Measurements from ENCODE around the gene BAIAP2.

Gene BAIAP2

GRCh38 chr17:81061027-81061735 lies 26.2 kb downstream of the BAIAP2 start:
- no peak for TF ChIP-seq CTCF (IDR thresholded peaks at IDR 0.05)
- no peak overlapping the region for H3K4me3 ChIP-seq
- DNase-seq (ENCODE audit: low spot score): no peak
- no peak overlapping the region for H3K27ac ChIP-seq

GRCh38 chr17:81062014-81062780 lies 27.2 kb downstream of the BAIAP2 start:
- Histone ChIP-seq H3K27ac (no peak overlapping the region), H3K4me3 (no peak overlapping the region)
- TF ChIP-seq CTCF (IDR thresholded peaks at IDR 0.05): no peak
- no peak for DNase-seq (ENCODE audit: low spot score)

GRCh38 chr17:81063106-81064093 lies 28.4 kb downstream of the BAIAP2 start:
- no peak for TF ChIP-seq CTCF (IDR thresholded peaks at IDR 0.05)
- DNase-seq (ENCODE audit: low spot score): no peak
- H3K27ac ChIP-seq: no peak overlapping the region
- no peak overlapping the region for H3K4me3 ChIP-seq

- TF ChIP-seq CTCF (IDR thresholded peaks at IDR 0.05): no peak
- Histone ChIP-seq H3K27ac (peak overlapping the region in 1 of 2 donors; percentile 22), H3K4me3 (no peak overlapping the region)
- no peak for DNase-seq (ENCODE audit: low spot score)
These were observed 29.9 kb downstream of the BAIAP2 start for GRCh38 chr17:81064678-81065475.

- no peak overlapping the region for H3K27ac ChIP-seq
- no peak for DNase-seq (ENCODE audit: low spot score)
- no peak overlapping the region for H3K4me3 ChIP-seq
- no peak for TF ChIP-seq CTCF (IDR thresholded peaks at IDR 0.05)
These were observed 30.5 kb downstream of the BAIAP2 start for GRCh38 chr17:81065500-81065899.

- no peak for TF ChIP-seq CTCF (IDR thresholded peaks at IDR 0.05)
- no peak overlapping the region for H3K4me3 ChIP-seq
- no peak for DNase-seq (ENCODE audit: low spot score)
- H3K27ac ChIP-seq: no peak overlapping the region
These were observed 31.1 kb downstream of the BAIAP2 start for GRCh38 chr17:81066072-81066471.

Data from coronary artery (tissue), 2 donors.